Right renal cortex interstitium (tissue), 3 donors: ENCODE data around the gene PPT2. TPM values are rescaled to one million over a fixed set of nuclear protein-coding genes. Genes with fewer than 3 reads are reported as not detected.

ENCODE experiments used
- DNase-seq, 3 donors: peaks; one replicate each; pipeline ENCODE4 v3.0.0-alpha.2; 2013; ENCODE audit warnings: low read depth in 3 of 3, low spot score in 2 of 3
- polyA plus RNA-seq, 3 donors: library from polyadenylated mRNA; unstranded; fragments of 120-200 nt; gene quantifications; one replicate each; pipeline ENCODE4 v1.2.1, GENCODE V29; 2013; ENCODE audit not compliant: insufficient read length in 3 of 3

PPT2 gene
- polyA plus RNA-seq, 3 donors, result 28.5 to 32.0 (median 28.8) TPM

- DNase-seq, result no peak
Observed at GRCh38 chr6:32151181-32151862, 2.6 kb upstream of the PPT2 start.

- no peak for DNase-seq
Observed at GRCh38 chr6:32151863-32152768, 1.8 kb upstream of the PPT2 start, which contains the start of gene PRRT1. TSS of gene PRRT1 (minus strand) at chr6:32151939. CDS start at chr6:32151827, 112 bp downstream.

- DNase-seq, result no peak
Observed at GRCh38 chr6:32152769-32153563, 975 bp upstream of the PPT2 start.

- no peak for DNase-seq
Observed at GRCh38 chr6:32154514-32155161, 697 bp downstream of the PPT2 start.

- no peak for DNase-seq
Observed at GRCh38 chr6:32156891-32157290, 3.0 kb downstream of the PPT2 start.

GRCh38 chr6:32158052-32158451 lies 4.1 kb downstream of the PPT2 start:
- DNase-seq, result no peak

- no peak for DNase-seq
Observed at GRCh38 chr6:32163559-32164258, 9.8 kb downstream of the PPT2 start.

GRCh38 chr6:32164295-32164694 lies 10.4 kb downstream of the PPT2 start, which contains the start of gene EGFL8:
TSS of gene EGFL8 (plus strand) at chr6:32164595. CDS start at chr6:32166166, 1,571 bp downstream.
- no peak for DNase-seq

GRCh38 chr6:32166411-32167061 lies 12.6 kb downstream of the PPT2 start:
- no peak for DNase-seq

GRCh38 chr6:32167154-32167760 lies 13.3 kb downstream of the PPT2 start:
- DNase-seq, result no peak

GRCh38 chr6:32167761-32168262 lies 13.9 kb downstream of the PPT2 start:
- DNase-seq, result no peak

- no peak for DNase-seq
Observed at GRCh38 chr6:32168350-32168749, 14.4 kb downstream of the PPT2 start.

GRCh38 chr6:32168807-32169591 lies 15.1 kb downstream of the PPT2 start:
- no peak for DNase-seq

- no peak for DNase-seq
Observed at GRCh38 chr6:32170294-32170693, 16.4 kb downstream of the PPT2 start.

- no peak for DNase-seq
Observed at GRCh38 chr6:32171234-32171633, 17.3 kb downstream of the PPT2 start.

GRCh38 chr6:32173051-32173727 lies 19.2 kb downstream of the PPT2 start:
- no peak for DNase-seq

GRCh38 chr6:32174416-32174815 lies 20.5 kb downstream of the PPT2 start:
- no peak for DNase-seq
